Mesenchymal stem cell (in vitro differentiated cells and primary cell): ENCODE data around the gene MINDY4B.
"Not testable (repeated sequence)": the region's sequence is repeated elsewhere in the genome, so short reads cannot be mapped to it uniquely, and the experiment has no call there.

Experiments
- DNase-seq: peaks from one replicate; pipeline ENCODE4 v3.0.0-alpha.2; 2013
- H2AFZ ChIP-seq: one replicate; pipeline ENCODE4 v1.6.1; 2013; ENCODE audit warnings: low read depth, mild to moderate bottlenecking, control low read depth, inconsistent platforms, low read length, moderate library complexity
- H2AK5ac ChIP-seq: 2 replicates; pipeline ENCODE4 v1.6.1; 2013; ENCODE audit warnings: low read length, moderate library complexity, mild to moderate bottlenecking, inconsistent platforms; ENCODE audit not compliant: severe bottlenecking
- H2BK120ac ChIP-seq: one replicate; pipeline ENCODE4 v1.6.1; 2013; ENCODE audit warnings: low read depth, mild to moderate bottlenecking, inconsistent platforms, low read length, moderate library complexity
- H2BK12ac ChIP-seq, 2 experiments: one replicate each; pipeline ENCODE4 v1.6.1; 2013; ENCODE audit warnings: inconsistent platforms in 2 of 2, low read length in 2 of 2, mild to moderate bottlenecking in 2 of 2, moderate library complexity in 2 of 2, control low read depth in 1 of 2
- H2BK15ac ChIP-seq: one replicate; pipeline ENCODE4 v1.6.1; 2013; ENCODE audit warnings: mild to moderate bottlenecking, low read depth, inconsistent platforms; ENCODE audit not compliant: poor library complexity, severe bottlenecking
- H2BK5ac ChIP-seq: 2 replicates; pipeline ENCODE4 v1.6.1; 2013; ENCODE audit warnings: low read depth, mild to moderate bottlenecking, low read length, control low read depth, inconsistent platforms; ENCODE audit not compliant: poor library complexity, severe bottlenecking
- H3K14ac ChIP-seq, 2 experiments: one replicate each; pipeline ENCODE4 v1.6.1; 2013; ENCODE audit warnings: inconsistent platforms in 2 of 2, low read length in 2 of 2, control low read depth in 1 of 2, mild to moderate bottlenecking in 1 of 2, moderate library complexity in 1 of 2
- H3K18ac ChIP-seq, 2 experiments: one replicate each; pipeline ENCODE4 v1.6.1; 2013; ENCODE audit warnings: inconsistent platforms in 2 of 2, low read length in 2 of 2, control low read depth in 1 of 2, low read depth in 1 of 2, mild to moderate bottlenecking in 1 of 2
- H3K23ac ChIP-seq, 2 experiments: one replicate each; pipeline ENCODE4 v1.6.1; 2013; ENCODE audit warnings: inconsistent platforms in 2 of 2, low read length in 2 of 2, mild to moderate bottlenecking in 2 of 2, moderate library complexity in 2 of 2, control low read depth in 1 of 2
- H3K27ac ChIP-seq: 2 replicates; pipeline ENCODE4 v1.5.1; 2013; ENCODE audit warnings: mild to moderate bottlenecking, moderate library complexity, low read length, control low read depth, inconsistent platforms; ENCODE audit not compliant: poor library complexity, severe bottlenecking
- H3K27me3 ChIP-seq, 2 experiments: 2 replicates each; pipeline versions ENCODE4 v1.6.1 to v1.7.0; 2013; ENCODE audit warnings: low read length in 2 of 2, mild to moderate bottlenecking in 2 of 2, moderate library complexity in 2 of 2, control low read depth in 1 of 2, inconsistent platforms in 1 of 2; ENCODE audit not compliant: control insufficient read depth in 1 of 2, insufficient read depth in 1 of 2
- H3K36me3 ChIP-seq, 2 experiments: 2 replicates each; pipeline versions ENCODE4 v1.6.1 to v1.7.0; 2013; ENCODE audit warnings: low read length in 2 of 2, control low read depth in 1 of 2, inconsistent platforms in 1 of 2, low read depth in 1 of 2, mild to moderate bottlenecking in 1 of 2; ENCODE audit not compliant: insufficient read depth in 2 of 2, control insufficient read depth in 1 of 2
- H3K4ac ChIP-seq, 2 experiments: one replicate each; pipeline ENCODE4 v1.6.1; 2013; ENCODE audit warnings: inconsistent platforms in 2 of 2, low read length in 2 of 2, mild to moderate bottlenecking in 2 of 2, moderate library complexity in 2 of 2, control low read depth in 1 of 2, low read depth in 1 of 2
- H3K4me1 ChIP-seq: 2 replicates; pipeline ENCODE4 v1.6.1; 2013; ENCODE audit warnings: low read depth, low read length, control low read depth; ENCODE audit not compliant: control insufficient read depth, insufficient read depth
- H3K4me2 ChIP-seq: 2 replicates; pipeline ENCODE4 v1.6.1; 2013; ENCODE audit warnings: low read length, mild to moderate bottlenecking, inconsistent platforms; ENCODE audit not compliant: poor library complexity, severe bottlenecking
- H3K4me3 ChIP-seq, 2 experiments: 2 replicates each; pipeline versions ENCODE4 v1.5.1 to v1.7.0; 2013; ENCODE audit warnings: low read length in 2 of 2, mild to moderate bottlenecking in 2 of 2, control low read depth in 1 of 2, low read depth in 1 of 2; ENCODE audit not compliant: insufficient read depth in 1 of 2
- H3K79me1 ChIP-seq: replicated peaks from 2 replicates; pipeline ENCODE4 v1.6.1; 2013; ENCODE audit warnings: mild to moderate bottlenecking, control low read depth, low read length, inconsistent platforms; ENCODE audit not compliant: poor library complexity, severe bottlenecking
- H3K9ac ChIP-seq: 2 replicates; pipeline ENCODE4 v1.7.0; 2013; ENCODE audit warnings: mild to moderate bottlenecking, low read length, moderate library complexity
- H3K9me3 ChIP-seq: 2 replicates; pipeline ENCODE4 v1.7.0; 2013; ENCODE audit warnings: mild to moderate bottlenecking, low read length; ENCODE audit not compliant: control insufficient read depth
- H4K8ac ChIP-seq: one replicate; pipeline ENCODE4 v1.6.1; 2013; ENCODE audit warnings: inconsistent platforms, mild to moderate bottlenecking, low read length, moderate library complexity
- H4K91ac ChIP-seq: one replicate; pipeline ENCODE4 v1.6.1; 2013; ENCODE audit warnings: mild to moderate bottlenecking, low read length, inconsistent platforms
- WGBS: methylation state at CpG from one replicate; pipeline ENCODE4 v1.1.7; 2013; ENCODE audit warnings: mixed read lengths; 5-methylcytosine and 5-hydroxymethylcytosine counted together

MINDY4B gene

GRCh38 chr3:150863921-150864320, 41.3 kb downstream of the MINDY4B start:
- not testable (repeated sequence) for H3K4ac ChIP-seq, H2AFZ ChIP-seq, H4K8ac ChIP-seq, H3K23ac ChIP-seq, H3K9me3 ChIP-seq, H2BK15ac ChIP-seq, H3K14ac ChIP-seq, H3K9ac ChIP-seq, H3K27ac ChIP-seq, H2BK5ac ChIP-seq, H3K36me3 ChIP-seq, H3K4me2 ChIP-seq, H3K4me3 ChIP-seq, H2BK12ac ChIP-seq, H2AK5ac ChIP-seq, H4K91ac ChIP-seq, H3K4me1 ChIP-seq, H2BK120ac ChIP-seq, H3K79me1 ChIP-seq, H3K27me3 ChIP-seq, H3K18ac ChIP-seq, DNase-seq
- WGBS, result 67% methylated on average over 5 of the region's 5 CpGs

GRCh38 chr3:150861851-150862250, 43.4 kb downstream of the MINDY4B start:
- 74% methylated on average over 2 of the region's 2 CpGs for WGBS

GRCh38 chr3:150857936-150858335, 47.3 kb downstream of the MINDY4B start:
- not testable (repeated sequence) for H3K79me1 ChIP-seq, H3K4me2 ChIP-seq, H3K14ac ChIP-seq, H3K4me1 ChIP-seq, H3K4me3 ChIP-seq, H4K91ac ChIP-seq, H2BK15ac ChIP-seq, H4K8ac ChIP-seq, H3K9me3 ChIP-seq, DNase-seq, H2BK120ac ChIP-seq, H2BK12ac ChIP-seq, H3K18ac ChIP-seq, H3K27ac ChIP-seq, H3K23ac ChIP-seq, H3K4ac ChIP-seq, H2AFZ ChIP-seq, H2BK5ac ChIP-seq, H3K9ac ChIP-seq, H2AK5ac ChIP-seq, H3K36me3 ChIP-seq
- H3K27me3 ChIP-seq, result peaks cover 7 to 13% of the 10 kb centered on the region in 2 experiments
- 94% methylated on average over 8 of the region's 8 CpGs for WGBS

More at GRCh38 chr3:150861851-150862250, 43.4 kb downstream of the MINDY4B start:
- no peaks in the 10 kb centered on the region for H3K9me3 ChIP-seq
- no peak overlapping the region for H2AK5ac ChIP-seq
- no peak overlapping the region for H2BK5ac ChIP-seq
- peaks cover 7 to 13% of the 10 kb centered on the region in 2 experiments for H3K27me3 ChIP-seq
- H2BK120ac ChIP-seq, result no peak overlapping the region
- DNase-seq, result no peak
- no peak overlapping the region for H3K27ac ChIP-seq
- no peak overlapping the region for H2AFZ ChIP-seq
- no peak overlapping the region for H2BK12ac ChIP-seq
- no peaks in the 10 kb centered on the region for H3K4me1 ChIP-seq
- H3K14ac ChIP-seq, result no peak overlapping the region
- H3K23ac ChIP-seq, result no peak overlapping the region
- H4K8ac ChIP-seq, result no peak overlapping the region
- no peak overlapping the region for H3K18ac ChIP-seq
- no peak overlapping the region for H2BK15ac ChIP-seq
- H3K79me1 ChIP-seq, result no peaks in the 10 kb centered on the region
- H3K36me3 ChIP-seq, result no peaks in the 10 kb centered on the region
- no peak overlapping the region for H3K9ac ChIP-seq
- H3K4me2 ChIP-seq, result no peak overlapping the region
- H3K4me3 ChIP-seq, result no peak overlapping the region
- H3K4ac ChIP-seq, result no peak overlapping the region
- H4K91ac ChIP-seq, result no peak overlapping the region

GRCh38 chr3:150850191-150850590, 55.0 kb downstream of the MINDY4B start:
- Histone ChIP-seq H3K4me1 (no peaks in the 10 kb centered on the region), H4K8ac (no peak overlapping the region), H3K9ac (no peak overlapping the region), H3K4ac (no peak overlapping the region), H2BK15ac (no peak overlapping the region), H3K79me1 (no peaks in the 10 kb centered on the region), H3K9me3 (peaks cover 4% of the 10 kb centered on the region), H3K27me3 (no peaks in the 10 kb centered on the region), H3K18ac (no peak overlapping the region), H4K91ac (no peak overlapping the region), H2BK5ac (no peak overlapping the region), H2BK120ac (no peak overlapping the region), H3K36me3 (no peaks in the 10 kb centered on the region), H3K27ac (no peak overlapping the region), H2AK5ac (no peak overlapping the region), H2AFZ (no peak overlapping the region), H3K4me2 (no peak overlapping the region), H3K4me3 (no peak overlapping the region), H2BK12ac (no peak overlapping the region), H3K23ac (no peak overlapping the region), H3K14ac (no peak overlapping the region)
- no peak for DNase-seq
- WGBS, result 86% methylated on average over 1 of the region's 3 CpGs
